HG02759 (cell line): ENCODE measurements around the gene ANKRD10.

Source experiments
- ATAC-seq: cut with Tn5 transposase; IDR thresholded peaks from one replicate; pipeline ENCODE4 v1.9.1; 2021; ENCODE audit warnings: mild to moderate bottlenecking, moderate library complexity; ENCODE audit not compliant: unreplicated experiment

The ANKRD10 gene

GRCh38 chr13:110944968-110945927 is 30.4 kb upstream of the ANKRD10 start:
- ATAC-seq: no peak

GRCh38 chr13:110944121-110944967 is 29.5 kb upstream of the ANKRD10 start:
- peak; percentile 65 for ATAC-seq

GRCh38 chr13:110942248-110942981 is 27.5 kb upstream of the ANKRD10 start:
- peak; percentile 82 for ATAC-seq

GRCh38 chr13:110938662-110939421 is 24.0 kb upstream of the ANKRD10 start:
- ATAC-seq: no peak

GRCh38 chr13:110937511-110938285 is 22.8 kb upstream of the ANKRD10 start:
- ATAC-seq: no peak

- ATAC-seq: no peak
Measured at GRCh38 chr13:110936519-110936918, 21.6 kb upstream of the ANKRD10 start.

- ATAC-seq: no peak
Measured at GRCh38 chr13:110932588-110932987, 17.7 kb upstream of the ANKRD10 start.

GRCh38 chr13:110929104-110929777 is 14.4 kb upstream of the ANKRD10 start:
- peak; percentile 69 for ATAC-seq

- ATAC-seq: no peak
Measured at GRCh38 chr13:110925023-110925612, 10.2 kb upstream of the ANKRD10 start.

GRCh38 chr13:110924639-110924934 is 9.7 kb upstream of the ANKRD10 start:
- no peak for ATAC-seq

- ATAC-seq: no peak
Measured at GRCh38 chr13:110923777-110924638, 9.1 kb upstream of the ANKRD10 start.

GRCh38 chr13:110923086-110923485 is 8.2 kb upstream of the ANKRD10 start:
- ATAC-seq: no peak

- no peak for ATAC-seq
Measured at GRCh38 chr13:110922506-110922905, 7.6 kb upstream of the ANKRD10 start.

GRCh38 chr13:110921695-110922094 is 6.8 kb upstream of the ANKRD10 start:
- ATAC-seq: no peak

GRCh38 chr13:110921209-110921608 is 6.3 kb upstream of the ANKRD10 start:
- peak; percentile 39 for ATAC-seq

GRCh38 chr13:110920038-110920437 is 5.2 kb upstream of the ANKRD10 start:
- ATAC-seq: no peak

- no peak for ATAC-seq
Measured at GRCh38 chr13:110916301-110917142, 1.7 kb upstream of the ANKRD10 start.
